Measurements from ENCODE around the gene HERC6.

DNA sequence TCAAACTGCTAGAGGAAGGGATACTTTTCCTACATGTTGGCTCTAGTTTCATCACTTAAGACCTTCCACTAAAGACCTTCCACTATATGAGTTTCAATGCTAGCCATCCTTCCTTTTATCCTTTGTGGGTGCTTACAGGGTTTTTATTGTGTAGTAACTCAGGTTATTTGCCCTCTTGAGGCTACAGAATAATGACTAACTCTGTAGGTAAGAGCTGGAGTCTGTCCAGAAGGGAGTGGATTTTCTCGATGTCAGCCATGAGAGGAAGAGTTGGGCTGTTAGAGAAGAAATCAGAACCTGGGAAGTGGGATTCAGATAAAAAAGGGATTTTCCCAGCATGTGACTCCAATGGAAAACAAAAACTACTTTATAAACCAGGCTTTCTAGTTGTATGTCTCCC is 50.7 kb downstream of the HERC6 start:
- TF ChIP-seq, protein P1, sequence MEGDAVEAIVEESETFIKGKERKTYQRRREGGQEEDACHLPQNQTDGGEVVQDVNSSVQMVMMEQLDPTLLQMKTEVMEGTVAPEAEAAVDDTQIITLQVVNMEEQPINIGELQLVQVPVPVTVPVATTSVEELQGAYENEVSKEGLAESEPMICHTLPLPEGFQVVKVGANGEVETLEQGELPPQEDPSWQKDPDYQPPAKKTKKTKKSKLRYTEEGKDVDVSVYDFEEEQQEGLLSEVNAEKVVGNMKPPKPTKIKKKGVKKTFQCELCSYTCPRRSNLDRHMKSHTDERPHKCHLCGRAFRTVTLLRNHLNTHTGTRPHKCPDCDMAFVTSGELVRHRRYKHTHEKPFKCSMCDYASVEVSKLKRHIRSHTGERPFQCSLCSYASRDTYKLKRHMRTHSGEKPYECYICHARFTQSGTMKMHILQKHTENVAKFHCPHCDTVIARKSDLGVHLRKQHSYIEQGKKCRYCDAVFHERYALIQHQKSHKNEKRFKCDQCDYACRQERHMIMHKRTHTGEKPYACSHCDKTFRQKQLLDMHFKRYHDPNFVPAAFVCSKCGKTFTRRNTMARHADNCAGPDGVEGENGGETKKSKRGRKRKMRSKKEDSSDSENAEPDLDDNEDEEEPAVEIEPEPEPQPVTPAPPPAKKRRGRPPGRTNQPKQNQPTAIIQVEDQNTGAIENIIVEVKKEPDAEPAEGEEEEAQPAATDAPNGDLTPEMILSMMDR (IDR thresholded peaks at IDR 0.05) = no peak
- TF ChIP-seq POLR2A (IDR thresholded peaks at IDR 0.05) = no peak
